ENCODE results near the gene MSH2. TPM values are rescaled to one million over a fixed set of nuclear protein-coding genes. Genes with fewer than 3 reads are reported as not detected.
A peak's percentile ranks its signal among the peaks of the same experiment; 100 is the strongest.

MSH2 gene
- total RNA-seq, 8 experiments from 2014 or later: 8.9 to 86.9 (median 50.6) TPM

GRCh38 chr2:47519604-47520301 is 116.8 kb downstream of the MSH2 start:
- Histone ChIP-seq H3K4me1 (replicated peaks in 1 of 2) (peaks cover 13 to 21% of the 10 kb centered on the region in 2 donors), H3K27ac (no peak overlapping the region), H3K4me3 (no peak overlapping the region)
- ATAC-seq (replicated peaks in 6 of 8): peak in 1 of 8 experiments; percentile 6
- 59 to 100% (median 81%) methylated on average over 1 to 9 of the region's 9 CpGs; no CpG with 5 or more reads in 4 of the 10 experiments for WGBS, 10 experiments
- in situ Hi-C loops (cut with MboI; ENCODE audit: low pct_unique_long_range_greater_than_20kb in 2 of 9, low sequenced_read_pairs in 9 of 9, unreplicated experiment in 9 of 9): no loop called here

- peaks cover 13 to 21% of the 10 kb centered on the region in 2 donors for H3K4me1 ChIP-seq (replicated peaks in 1 of 2)
- H3K4me3 ChIP-seq: no peak overlapping the region
- ATAC-seq (replicated peaks in 6 of 8): peak in 5 of 8 experiments; percentile 13 to 59 (median 18)
- H3K27ac ChIP-seq: no peak overlapping the region
- WGBS, 10 experiments: 0 to 100% (median 77%) methylated on average over 1 to 6 of the region's 8 CpGs; no CpG with 5 or more reads in 3 of the 10 experiments
- in situ Hi-C loops (cut with MboI; ENCODE audit: low pct_unique_long_range_greater_than_20kb in 2 of 9, low sequenced_read_pairs in 9 of 9, unreplicated experiment in 9 of 9): no loop called here
These were observed 117.3 kb downstream of the MSH2 start for GRCh38 chr2:47520302-47520630.

GRCh38 chr2:47520825-47521665 is 118.1 kb downstream of the MSH2 start:
- 0 to 84% (median 24%) methylated on average over 1 to 17 of the region's 97 CpGs; no CpG with 5 or more reads in 4 of the 10 experiments for WGBS, 10 experiments
- in situ Hi-C loops (cut with MboI; ENCODE audit: low pct_unique_long_range_greater_than_20kb in 2 of 9, low sequenced_read_pairs in 9 of 9, unreplicated experiment in 9 of 9): no loop called here
- Histone ChIP-seq H3K4me3 (peak overlapping the region; percentile 0 to 14 (median 6)), H3K27ac (peak overlapping the region; percentile 42 to 63), H3K4me1 (replicated peaks in 1 of 2) (peaks cover 13 to 21% of the 10 kb centered on the region in 2 donors)
- ATAC-seq (replicated peaks in 6 of 8): peak; percentile 69 to 85 (median 78)

DNA sequence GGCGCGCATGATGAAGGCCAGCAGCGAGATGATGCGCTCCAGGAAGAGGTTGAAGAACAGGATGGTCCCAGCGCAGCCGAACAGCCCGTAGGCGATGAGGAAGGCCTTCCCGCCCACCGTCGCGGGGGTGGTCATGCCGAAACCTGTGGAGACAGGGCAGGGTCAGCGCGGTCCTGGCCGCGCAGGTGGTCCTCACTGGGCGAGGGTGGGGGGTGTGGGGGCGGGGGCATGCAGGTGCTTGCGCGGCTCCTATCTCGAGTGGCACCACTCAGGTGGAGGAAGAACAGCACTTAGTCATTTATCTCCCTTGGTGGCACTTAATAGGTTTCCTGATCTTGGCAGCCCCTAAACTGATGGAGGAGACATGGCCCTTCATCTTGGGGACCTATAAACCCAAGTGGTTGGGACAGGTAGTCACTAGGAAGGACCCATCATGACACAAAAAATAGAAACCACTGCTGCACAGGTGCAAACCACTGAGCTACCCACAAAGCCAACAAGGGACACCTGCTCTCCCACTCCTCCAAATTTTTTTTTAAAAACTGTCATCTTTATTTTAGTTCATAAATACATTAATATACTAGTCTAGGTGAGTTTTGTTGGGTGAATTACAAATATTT is 118.8 kb downstream of the MSH2 start:
- H3K4me1 ChIP-seq (replicated peaks in 1 of 2): peaks cover 13 to 18% of the 10 kb centered on the region in 2 donors
- ATAC-seq (replicated peaks in 6 of 8): no peak
- in situ Hi-C loops (cut with MboI; ENCODE audit: low pct_unique_long_range_greater_than_20kb in 2 of 9, low sequenced_read_pairs in 9 of 9, unreplicated experiment in 9 of 9): no loop called here
- WGBS, 10 experiments: 73 to 80% methylated on average over 1 to 5 of the region's 22 CpGs; no CpG with 5 or more reads in 8 of the 10 experiments
- H3K27ac ChIP-seq: peak overlapping the region; percentile 42 to 63
- peak overlapping the region in 1 of 5 donors; percentile 14 for H3K4me3 ChIP-seq

- in situ Hi-C loops (cut with MboI; ENCODE audit: low pct_unique_long_range_greater_than_20kb in 2 of 9, low sequenced_read_pairs in 9 of 9, unreplicated experiment in 9 of 9): no loop called here
- Histone ChIP-seq H3K4me3 (no peak overlapping the region), H3K4me1 (replicated peaks in 1 of 2) (peaks cover 16 to 17% of the 10 kb centered on the region in 2 donors), H3K27ac (no peak overlapping the region)
- ATAC-seq (replicated peaks in 6 of 8): no peak
- WGBS, 10 experiments: 60 to 100% (median 95%) methylated on average over 1 to 2 of the region's 4 CpGs; no CpG with 5 or more reads in 6 of the 10 experiments
These were observed 122.2 kb downstream of the MSH2 start for GRCh38 chr2:47525167-47525566.

GRCh38 chr2:47528455-47528854 is 125.5 kb downstream of the MSH2 start:
- 33 to 100% (median 60%) methylated on average over 1 to 6 of the region's 6 CpGs; no CpG with 5 or more reads in 5 of the 10 experiments for WGBS, 10 experiments
- ATAC-seq (replicated peaks in 6 of 8): peak in 5 of 8 experiments; percentile 4 to 39 (median 32)
- H3K4me1 ChIP-seq (replicated peaks in 1 of 2): peaks cover 8 to 10% of the 10 kb centered on the region in 2 donors
- no peak overlapping the region for H3K4me3 ChIP-seq
- H3K27ac ChIP-seq: no peak overlapping the region
- in situ Hi-C loops (cut with MboI; ENCODE audit: low pct_unique_long_range_greater_than_20kb in 2 of 9, low sequenced_read_pairs in 9 of 9, unreplicated experiment in 9 of 9): no loop called here

DNA sequence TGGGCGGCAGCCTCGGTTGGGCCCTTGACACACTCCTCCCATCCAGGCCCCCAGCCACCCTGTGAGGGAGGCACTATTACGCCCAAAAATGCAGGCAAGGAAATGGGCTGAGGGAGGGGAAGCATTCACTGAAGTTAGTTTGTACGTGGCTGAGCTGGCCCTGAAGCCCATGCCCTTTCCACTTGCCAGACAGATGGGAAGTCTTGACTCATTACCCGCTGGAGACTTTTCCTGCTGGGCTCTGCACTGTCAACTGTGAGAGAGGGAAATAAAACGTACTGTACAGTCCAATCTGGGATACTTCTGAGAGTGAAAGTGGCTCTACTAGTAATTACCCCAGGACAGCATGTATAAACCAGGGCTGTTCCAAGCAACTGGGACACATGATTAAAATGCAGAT is 125.9 kb downstream of the MSH2 start:
- ATAC-seq (replicated peaks in 6 of 8): peak in 4 of 8 experiments; percentile 8 to 28 (median 16)
- Histone ChIP-seq H3K27ac (no peak overlapping the region), H3K4me1 (replicated peaks in 1 of 2) (peaks cover 12 to 14% of the 10 kb centered on the region in 2 donors), H3K4me3 (no peak overlapping the region)
- in situ Hi-C loops (cut with MboI; ENCODE audit: low pct_unique_long_range_greater_than_20kb in 2 of 9, low sequenced_read_pairs in 9 of 9, unreplicated experiment in 9 of 9): no loop called here
- 44 to 89% (median 76%) methylated on average over 1 to 4 of the region's 6 CpGs; no CpG with 5 or more reads in 4 of the 10 experiments for WGBS, 10 experiments

DNA sequence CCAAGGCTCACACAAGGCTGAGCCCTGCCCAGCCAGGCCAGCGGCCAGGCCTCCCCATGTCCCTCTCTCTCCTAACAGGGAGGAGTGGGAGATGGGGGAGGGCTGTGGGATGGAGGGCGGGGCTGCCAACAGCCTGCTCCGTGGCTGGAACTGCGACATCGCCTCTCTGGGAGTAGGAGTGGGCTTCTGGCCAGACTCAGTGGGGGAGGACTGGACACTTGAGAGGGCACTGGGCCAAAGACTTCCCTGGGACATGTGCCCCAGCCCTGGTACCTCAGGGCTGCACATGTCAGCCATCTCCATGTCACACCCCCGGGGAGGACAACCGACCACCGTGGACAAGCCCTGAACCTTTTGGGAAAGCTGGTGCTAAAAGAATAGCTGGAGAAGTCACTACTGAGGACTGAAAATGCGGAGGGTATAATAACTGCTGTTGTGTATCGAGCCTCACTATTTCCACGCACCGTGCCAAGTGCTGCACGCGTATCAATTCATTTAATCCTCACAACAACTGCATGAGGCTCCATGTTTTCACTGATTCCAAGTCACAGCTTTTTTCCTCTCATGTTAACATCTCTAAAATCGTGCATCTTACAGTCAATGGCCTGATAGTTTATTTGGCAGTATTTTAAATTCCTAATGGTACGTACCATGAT is 127.3 kb downstream of the MSH2 start:
- in situ Hi-C loops (cut with MboI; ENCODE audit: low pct_unique_long_range_greater_than_20kb in 2 of 9, low sequenced_read_pairs in 9 of 9, unreplicated experiment in 9 of 9): no loop called here
- no peak overlapping the region for H3K4me3 ChIP-seq
- 60 to 100% (median 88%) methylated on average over 1 to 10 of the region's 16 CpGs; no CpG with 5 or more reads in 2 of the 10 experiments for WGBS, 10 experiments

DNA sequence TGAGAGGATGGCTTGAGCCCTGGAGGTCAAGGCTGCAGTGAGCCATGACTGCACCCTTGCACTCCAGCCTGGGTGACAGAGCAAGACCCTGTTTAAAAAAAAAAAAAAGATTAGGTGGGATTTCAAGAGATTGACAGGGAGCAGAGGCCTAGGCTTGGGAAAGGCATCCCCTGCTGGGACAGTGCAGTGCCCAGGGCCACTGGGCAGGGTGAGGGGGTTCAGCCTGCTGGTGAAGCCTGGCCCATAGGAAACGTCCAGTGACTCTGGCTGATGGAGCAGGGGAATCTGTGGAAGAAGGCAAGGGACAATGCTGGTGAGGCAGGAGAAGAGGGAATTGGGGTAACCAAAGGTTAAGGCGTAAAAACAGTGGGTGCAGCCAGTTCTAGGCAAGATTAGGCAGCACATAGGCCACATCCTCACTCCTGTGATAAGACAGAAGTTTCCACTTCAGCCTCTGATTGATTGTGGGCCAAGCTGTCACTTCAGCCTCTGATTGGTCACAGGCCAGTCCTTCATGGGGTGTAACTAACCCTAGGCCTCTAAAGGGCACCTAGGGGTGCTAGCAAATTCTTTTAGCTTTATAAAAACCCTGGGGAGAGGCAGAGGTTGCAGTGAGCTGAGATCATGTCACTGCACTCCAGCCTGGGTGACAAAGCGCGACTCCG is 128.6 kb downstream of the MSH2 start:
- H3K4me1 ChIP-seq (replicated peaks in 1 of 2): peaks cover 20 to 24% of the 10 kb centered on the region in 2 donors
- ATAC-seq (replicated peaks in 6 of 8): no peak
- 14 to 100% (median 100%) methylated on average over 1 to 5 of the region's 5 CpGs; no CpG with 5 or more reads in 2 of the 10 experiments for WGBS, 10 experiments
- in situ Hi-C loops (cut with MboI; ENCODE audit: low pct_unique_long_range_greater_than_20kb in 2 of 9, low sequenced_read_pairs in 9 of 9, unreplicated experiment in 9 of 9): no loop called here
- no peak overlapping the region for H3K27ac ChIP-seq
- no peak overlapping the region for H3K4me3 ChIP-seq

More for the DNA sequence above, 127.3 kb downstream of the MSH2 start:
- no peak for ATAC-seq (replicated peaks in 6 of 8)
- peaks cover 20 to 24% of the 10 kb centered on the region in 2 donors for H3K4me1 ChIP-seq (replicated peaks in 1 of 2)
- no peak overlapping the region for H3K27ac ChIP-seq

Other genes starting within 250 kb of the MSH2 start
- 1 to 10 TPM in 1 of 8 experiments, under 1 TPM in 6, not detected in 1; 0.22 to 1.5 (median 0.50) TPM for gene STPG4, start 247.8 kb upstream of the MSH2 start, total RNA-seq
- gene CALM2, start 226.6 kb upstream of the MSH2 start, total RNA-seq: 1,000 to 10,000 TPM in 2 of 8 experiments, 100 to 1,000 TPM in 6; 366 to 1,369 (median 667) TPM
- gene EPCAM, start 33.8 kb upstream of the MSH2 start, total RNA-seq: 1 to 10 TPM in 5 of 8 experiments, under 1 TPM in 2, not detected in 1; 0.45 to 3.3 (median 1.4) TPM
- 1 to 10 TPM in 6 of 8 experiments, under 1 TPM in 2; 0.05 to 3.4 (median 1.4) TPM for gene KCNK12, start 167.8 kb downstream of the MSH2 start, total RNA-seq

Data from motor neuron (in vitro differentiated cells).